ENCODE data around the gene ODF2L. TPM values are rescaled to one million over a fixed set of nuclear protein-coding genes. Genes with fewer than 3 reads are reported as not detected.
A peak's percentile ranks its signal among the peaks of the same experiment; 100 is the strongest.
"Not testable (repeated sequence)": the region's sequence is repeated elsewhere in the genome, so short reads cannot be mapped to it uniquely, and the experiment has no call there.

ODF2L gene
- total RNA-seq, 1 experiment from 2014 or later: 34.6 TPM

DNA sequence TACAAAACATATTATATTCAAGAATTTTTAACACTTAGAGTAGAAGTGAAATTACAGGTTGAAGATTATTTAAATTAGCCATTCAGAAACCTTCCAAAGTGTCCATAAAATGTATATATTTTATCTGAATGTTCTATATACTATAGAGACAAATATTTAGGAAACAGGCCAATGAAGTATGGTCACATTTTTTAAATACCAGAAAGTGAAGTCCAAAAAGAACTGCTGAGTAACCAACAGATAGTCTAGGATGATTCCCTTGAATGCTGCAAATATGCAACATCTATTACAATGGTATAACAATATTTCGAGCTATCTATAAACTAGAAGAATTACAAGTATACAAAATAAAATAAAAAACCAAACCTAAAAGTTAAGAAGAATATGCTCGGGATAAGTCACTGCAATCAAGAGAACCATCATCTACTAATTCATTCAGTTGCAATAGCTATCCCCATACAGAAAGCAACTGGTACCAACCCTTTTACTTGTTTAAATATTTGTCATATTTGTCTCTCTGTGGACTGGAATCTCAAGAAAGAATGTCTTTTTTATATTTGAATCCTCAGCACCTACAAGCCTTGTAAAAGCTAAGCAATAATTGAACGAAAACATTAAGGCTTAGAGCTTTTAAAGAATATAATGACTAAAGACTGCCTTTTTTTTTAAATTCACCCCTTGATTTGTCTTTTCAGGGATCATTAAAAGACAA lies 8.1 kb downstream of the ODF2L start:
- no peak for DNase-seq (ENCODE audit: low read depth)

GRCh38 chr1:86382878-86383277 lies 13.2 kb downstream of the ODF2L start:
- no peak for DNase-seq (ENCODE audit: low read depth)

DNA sequence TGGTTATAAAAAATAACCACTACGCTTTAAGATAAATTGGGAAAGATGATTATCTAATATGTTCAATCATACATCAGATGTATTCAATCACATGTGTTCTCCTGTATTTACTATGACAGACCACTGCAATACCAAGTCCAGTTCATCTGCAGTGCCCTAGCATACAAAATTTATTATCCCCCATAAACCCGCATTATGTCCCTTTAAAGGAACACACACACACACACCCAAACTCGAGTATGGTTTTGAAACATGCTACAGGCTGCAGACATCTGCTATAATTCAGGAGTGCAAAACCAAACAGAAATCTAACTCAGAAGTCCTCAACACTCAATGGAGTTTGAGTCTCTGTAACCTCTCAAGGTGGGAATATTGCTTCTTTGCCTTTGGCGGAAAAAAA lies 14.9 kb downstream of the ODF2L start:
- DNase-seq (ENCODE audit: low read depth): no peak

DNA sequence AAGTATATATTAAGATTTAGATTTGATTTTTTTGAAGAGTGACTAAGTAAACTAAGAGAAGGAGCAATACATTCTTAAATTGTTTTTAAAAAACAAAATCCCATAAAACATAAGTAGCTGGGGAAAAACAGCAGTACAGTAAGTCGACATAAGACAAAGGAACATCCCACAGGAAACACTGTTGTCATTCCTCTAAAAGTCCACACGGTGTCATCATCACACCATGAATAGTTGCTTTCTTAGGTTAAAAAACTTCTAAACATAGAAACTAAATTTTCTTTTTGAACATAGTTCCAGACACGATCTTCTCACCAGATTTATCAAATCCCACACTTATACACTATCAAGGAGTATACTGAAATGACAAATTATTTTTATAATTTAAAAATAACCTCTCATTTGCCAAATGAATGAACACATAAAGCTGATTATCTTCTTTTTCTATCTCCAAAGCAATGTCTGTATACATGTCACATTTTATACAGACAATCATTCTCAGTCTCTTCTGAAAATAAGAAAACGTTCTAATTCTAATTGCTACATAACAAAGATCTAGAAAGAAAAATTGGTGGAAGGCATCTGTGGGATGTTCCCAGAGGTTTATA lies 15.8 kb downstream of the ODF2L start:
- DNase-seq (ENCODE audit: low read depth): peak; percentile 64

GRCh38 chr1:86378813-86379212 lies 17.3 kb downstream of the ODF2L start:
- no peak for DNase-seq (ENCODE audit: low read depth)

- DNase-seq (ENCODE audit: low read depth): no peak
Measured at GRCh38 chr1:86377341-86377740, 18.8 kb downstream of the ODF2L start.

DNA sequence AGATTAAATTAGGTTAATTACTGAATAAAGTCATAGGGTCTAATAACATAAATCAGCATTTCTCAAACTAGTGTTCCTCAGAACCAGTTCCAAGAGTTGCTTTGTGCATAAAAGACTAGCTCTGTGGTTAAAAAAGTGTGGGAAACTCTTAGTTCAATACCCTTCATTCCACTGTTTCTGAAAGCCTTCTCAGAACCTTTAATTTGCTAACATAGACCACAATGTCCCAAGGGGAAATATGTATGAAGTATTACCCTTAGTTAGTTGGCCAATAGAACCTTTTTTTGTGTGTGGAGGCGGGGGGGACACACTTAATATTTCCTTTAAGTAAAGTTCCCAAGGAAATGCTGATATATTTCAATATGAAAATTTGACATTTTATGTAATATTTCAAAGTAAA lies 20.4 kb downstream of the ODF2L start:
- no peak for DNase-seq (ENCODE audit: low read depth)

- no peak for DNase-seq (ENCODE audit: low read depth)
Measured at GRCh38 chr1:86370601-86371022, 25.5 kb downstream of the ODF2L start.

- no peak for DNase-seq (ENCODE audit: low read depth)
Measured at GRCh38 chr1:86365896-86366295, 30.2 kb downstream of the ODF2L start.

GRCh38 chr1:86362807-86363206 lies 33.3 kb downstream of the ODF2L start:
- no peak for DNase-seq (ENCODE audit: low read depth)

DNA sequence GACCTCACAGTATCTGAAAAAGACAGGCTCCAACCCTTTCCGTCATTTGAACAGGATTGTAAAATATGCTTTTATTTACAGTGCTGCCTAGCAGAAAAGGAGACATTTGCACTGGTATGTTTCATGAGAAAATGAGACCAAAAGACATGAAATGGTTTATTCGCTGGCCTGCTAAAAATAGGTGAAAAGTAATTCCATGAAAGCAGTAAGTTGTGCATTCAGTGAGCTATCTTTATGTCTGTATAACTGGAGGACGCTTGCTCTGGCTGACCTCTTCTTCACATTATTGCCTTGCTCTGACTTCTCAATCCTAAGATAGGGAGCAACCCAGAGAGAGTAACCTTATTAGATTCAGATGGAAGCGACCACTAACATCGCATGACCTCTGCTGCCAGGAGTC lies 38.3 kb downstream of the ODF2L start:
- no peak for DNase-seq (ENCODE audit: low read depth)

DNA sequence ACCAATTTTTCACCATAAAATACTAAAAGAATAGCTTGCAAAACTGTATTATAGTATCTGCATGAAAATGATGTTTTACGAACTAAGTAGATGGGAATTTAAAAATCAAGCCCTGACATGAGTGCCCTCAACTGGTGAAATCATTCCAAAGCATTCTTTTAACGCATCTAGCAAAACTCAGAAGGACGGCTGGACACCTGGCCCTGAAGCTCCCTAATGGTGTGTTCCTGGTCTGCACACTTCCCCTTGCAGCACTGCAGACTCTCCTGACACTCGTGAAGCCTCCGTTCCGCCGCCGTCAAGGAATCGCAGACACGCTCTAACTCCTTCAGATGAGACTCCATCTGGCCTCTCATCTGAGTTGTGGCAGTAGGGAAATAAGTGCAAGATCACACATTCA lies 39.9 kb downstream of the ODF2L start:
- DNase-seq (ENCODE audit: low read depth): no peak

- DNase-seq (ENCODE audit: low read depth): no peak
Measured at GRCh38 chr1:86352086-86352485, 44.0 kb downstream of the ODF2L start.

DNA sequence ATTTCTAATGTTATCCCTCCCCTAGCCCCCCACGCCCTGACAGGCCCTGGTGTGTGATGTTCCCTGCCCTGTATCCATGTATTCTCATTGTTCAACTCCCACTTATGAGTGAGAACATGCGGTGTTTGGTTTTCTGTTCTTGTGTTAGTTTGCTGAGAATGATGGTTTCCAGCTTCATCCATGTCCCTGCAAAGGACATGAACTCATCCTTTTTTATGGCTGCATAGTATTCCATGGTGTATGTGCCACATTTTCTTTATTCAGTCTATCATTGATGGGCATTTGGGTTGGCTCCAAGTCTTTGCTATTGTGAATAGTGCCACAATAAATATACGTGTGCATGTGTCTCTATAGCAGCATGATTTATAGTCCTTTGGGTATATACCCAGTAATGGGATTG lies 45.9 kb downstream of the ODF2L start:
- DNase-seq (ENCODE audit: low read depth): not testable (repeated sequence)

DNA sequence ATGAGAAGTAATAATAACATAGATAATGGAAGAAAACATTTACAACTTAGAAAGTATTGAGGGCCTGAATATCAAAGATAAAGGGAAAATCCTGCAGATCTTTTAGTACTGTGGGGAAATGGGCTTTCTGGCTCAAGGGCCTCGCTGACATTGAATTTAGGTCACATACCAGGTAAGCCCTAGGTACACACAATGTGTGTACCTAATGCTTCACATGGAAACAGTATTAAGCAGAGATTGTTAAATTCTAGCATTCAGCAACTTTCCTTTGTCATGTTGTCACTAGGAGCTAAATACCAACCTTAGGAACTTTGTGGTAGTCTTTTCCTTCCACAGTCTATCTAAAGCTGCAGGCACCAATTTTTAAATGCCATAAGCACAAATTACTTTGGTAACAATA lies 49.7 kb downstream of the ODF2L start:
- DNase-seq (ENCODE audit: low read depth): no peak

DNA sequence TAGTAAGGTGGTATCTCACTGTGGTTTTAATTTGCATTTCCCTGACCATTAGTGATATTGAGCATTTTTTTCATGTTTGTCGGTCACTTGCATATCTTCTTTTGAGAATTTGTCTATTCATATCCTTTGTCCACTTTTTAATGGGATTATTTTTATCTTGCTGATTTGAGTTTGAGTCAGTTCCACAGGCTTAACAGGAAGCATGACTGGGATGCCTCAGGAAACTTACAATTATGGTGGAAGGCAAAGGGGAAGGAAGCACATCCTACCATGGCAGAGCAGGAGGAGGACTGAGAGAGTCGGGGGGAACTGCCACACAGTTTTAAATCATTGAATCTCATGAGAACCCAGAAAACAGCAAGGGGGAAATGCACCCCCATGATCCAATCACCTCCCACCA lies 51.1 kb downstream of the ODF2L start:
- no peak for DNase-seq (ENCODE audit: low read depth)

GRCh38 chr1:86339906-86340305 lies 56.2 kb downstream of the ODF2L start:
- DNase-seq (ENCODE audit: low read depth): no peak

DNA sequence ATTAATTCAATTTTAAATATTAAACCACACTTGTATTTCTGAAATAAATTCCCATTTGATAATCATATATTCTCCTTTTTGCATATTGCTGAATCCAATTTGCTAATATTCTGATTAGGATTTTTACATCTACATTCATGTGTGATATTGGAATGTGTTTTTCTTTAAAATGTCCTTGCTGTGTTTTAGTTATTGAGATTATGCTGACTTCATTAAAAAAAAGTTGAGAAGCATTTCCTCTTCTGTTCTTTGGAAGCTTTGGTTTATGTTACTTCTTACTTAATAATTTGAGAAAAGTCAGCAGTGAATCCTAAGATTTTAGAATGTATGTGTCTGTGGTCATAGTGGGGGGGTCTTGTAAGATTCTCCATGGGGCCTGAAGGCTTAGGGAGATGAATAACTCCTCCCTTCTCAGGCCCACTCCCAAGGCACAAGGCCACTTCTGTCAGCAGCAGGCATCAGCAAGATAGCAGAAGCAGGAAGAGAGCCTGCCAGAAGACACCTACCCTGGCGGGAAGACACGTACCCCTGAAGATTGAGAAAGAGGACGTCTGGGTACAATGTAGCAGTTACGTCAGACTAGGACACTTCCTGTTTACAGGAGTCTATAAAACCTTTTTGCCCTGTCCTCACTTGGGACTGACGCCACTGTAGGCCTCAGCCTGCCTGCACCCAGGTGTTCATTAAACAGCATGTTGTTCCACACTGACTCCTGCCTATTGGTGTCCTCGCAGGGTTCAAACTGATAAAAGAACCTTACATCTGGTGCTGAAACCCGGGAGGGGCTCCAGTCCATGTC lies 56.9 kb downstream of the ODF2L start:
- no peak for DNase-seq (ENCODE audit: low read depth)

GRCh38 chr1:86335916-86336315 lies 60.2 kb downstream of the ODF2L start:
- no peak for DNase-seq (ENCODE audit: low read depth)

DNA sequence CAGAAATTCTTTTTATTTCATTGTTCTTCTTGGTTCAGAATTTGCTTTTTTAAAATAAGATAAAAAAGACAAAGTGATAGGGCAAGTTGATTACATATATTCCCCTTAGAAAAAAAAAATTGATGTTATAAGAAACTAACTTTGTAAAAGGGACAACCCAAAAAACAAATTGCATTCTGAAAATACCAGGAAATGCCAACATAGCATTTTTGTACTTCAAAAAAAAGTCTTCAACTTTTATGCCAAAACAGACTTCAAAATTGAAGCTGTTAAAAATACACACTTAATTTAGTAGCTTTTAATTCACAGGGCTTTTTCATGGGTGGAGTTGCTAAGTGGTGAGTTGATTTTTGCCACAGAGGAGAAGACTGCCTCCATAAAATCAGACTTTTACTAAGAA lies 70.9 kb downstream of the ODF2L start:
- no peak for DNase-seq (ENCODE audit: low read depth)

DNA sequence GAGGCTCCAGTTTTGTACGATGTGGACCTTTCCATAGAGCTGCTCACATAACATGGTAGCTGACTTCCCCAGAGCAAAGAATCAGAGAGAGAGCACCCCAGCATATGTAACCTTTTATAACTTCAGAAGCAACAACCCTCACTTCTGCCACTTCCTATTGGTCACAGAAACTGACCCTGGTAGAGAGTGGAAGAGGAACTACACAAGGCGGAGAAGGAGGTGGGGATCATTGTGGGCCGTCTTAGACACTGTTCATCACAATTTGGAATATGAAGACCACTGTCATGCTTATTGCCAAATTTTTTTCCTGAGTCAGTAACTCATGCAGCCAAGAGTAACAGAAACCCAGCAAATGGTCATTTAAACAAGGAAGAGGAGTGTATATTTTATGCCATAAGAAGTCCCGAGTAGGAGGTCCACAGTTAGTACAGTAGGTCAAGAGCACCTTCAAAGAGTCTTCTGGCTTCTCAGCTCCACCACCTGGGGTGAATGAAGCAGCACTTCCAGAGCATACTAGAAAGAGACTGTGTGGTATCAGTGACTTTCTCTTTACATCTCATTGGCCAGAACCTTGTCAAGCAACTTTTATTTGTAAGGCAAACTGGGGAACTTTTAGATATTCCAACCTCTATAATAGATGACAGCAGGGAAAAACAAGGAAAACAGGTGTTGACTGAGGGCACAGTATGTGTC lies 71.8 kb downstream of the ODF2L start:
- DNase-seq (ENCODE audit: low read depth): no peak

- no peak for DNase-seq (ENCODE audit: low read depth)
Measured at GRCh38 chr1:86322241-86322640, 73.9 kb downstream of the ODF2L start.

Data from Daoy (cell line).